IPS DF 4.7 (cell line): ENCODE data around the gene POC1A.
A peak's percentile ranks its signal among the peaks of the same experiment; 100 is the strongest.

ENCODE experiments used
- DNase-seq: peaks from one replicate; pipeline ENCODE4 v3.0.0-alpha.2; 2013; ENCODE audit warnings: low spot score; ENCODE audit errors: extremely low read depth

Gene POC1A

DNA sequence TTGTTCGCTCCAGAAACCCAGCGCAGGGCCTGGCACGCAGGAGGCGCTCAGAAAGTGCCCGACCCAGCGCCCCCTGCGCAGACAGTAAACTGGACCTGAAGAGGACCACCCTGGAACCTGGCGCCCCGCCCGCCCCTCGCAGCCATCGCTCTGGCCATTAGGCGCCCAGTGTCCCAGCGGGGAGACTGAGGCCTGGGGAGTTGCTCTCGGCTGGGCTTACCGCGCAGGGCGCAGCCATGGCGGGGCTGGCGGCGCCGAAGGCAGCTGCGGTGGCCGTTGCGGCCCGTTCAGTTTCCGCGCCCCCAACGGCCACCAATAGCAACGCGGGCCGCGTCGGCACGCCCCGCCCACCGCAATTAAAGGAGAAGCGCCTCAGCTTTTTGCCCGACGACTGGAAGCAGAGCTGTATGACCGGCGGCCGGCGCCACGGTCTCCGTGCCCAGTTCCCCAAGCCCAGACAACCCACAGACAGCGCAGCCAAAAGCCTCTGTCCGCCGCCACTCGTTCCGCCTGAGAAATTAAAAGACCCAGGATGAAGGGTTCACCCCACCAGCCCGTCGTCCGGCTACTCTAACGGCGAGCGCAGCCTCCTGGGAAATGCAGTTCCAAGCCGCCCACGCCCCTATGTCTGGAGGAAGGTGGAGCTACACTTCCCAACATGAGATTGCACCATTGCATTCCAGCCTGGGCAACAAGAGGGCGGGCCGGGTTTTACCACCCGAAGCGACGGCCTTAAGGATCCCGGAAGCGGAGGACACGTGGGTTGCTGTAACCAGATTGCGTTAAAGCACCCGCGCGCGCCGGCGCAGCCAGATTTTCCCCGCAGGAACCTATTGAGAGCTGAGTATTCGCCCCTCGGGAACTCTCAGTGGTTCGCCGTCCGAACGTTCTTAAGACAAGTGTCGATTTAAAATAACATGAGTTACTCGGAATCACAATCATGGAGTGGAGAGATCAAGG is at the start of gene POC1A:
POC1A (minus strand) TSS at position 289 of the 960 bp plus-strand sequence; CDS start at position 238, 51 bp downstream.
- no peak for DNase-seq

DNA sequence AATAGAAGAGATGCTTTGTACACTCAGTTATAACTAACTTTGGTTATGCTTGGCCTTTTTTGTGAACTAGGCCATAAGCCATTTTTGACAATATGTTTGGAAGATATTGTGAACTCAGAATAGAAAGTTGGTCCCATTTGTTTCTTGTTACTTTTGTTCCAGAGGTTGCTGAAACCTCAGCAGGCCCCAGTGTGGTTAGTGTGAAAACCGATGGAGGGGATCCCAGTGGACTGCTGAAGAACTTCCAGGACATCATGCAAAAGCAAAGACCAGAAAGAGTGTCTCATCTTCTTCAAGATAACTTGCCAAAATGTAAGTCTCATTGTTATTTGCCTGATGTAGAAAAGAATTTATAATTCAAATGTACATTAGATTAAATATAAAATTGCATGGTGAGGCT is 49.5 kb upstream of the POC1A start:
- no peak for DNase-seq

DNA sequence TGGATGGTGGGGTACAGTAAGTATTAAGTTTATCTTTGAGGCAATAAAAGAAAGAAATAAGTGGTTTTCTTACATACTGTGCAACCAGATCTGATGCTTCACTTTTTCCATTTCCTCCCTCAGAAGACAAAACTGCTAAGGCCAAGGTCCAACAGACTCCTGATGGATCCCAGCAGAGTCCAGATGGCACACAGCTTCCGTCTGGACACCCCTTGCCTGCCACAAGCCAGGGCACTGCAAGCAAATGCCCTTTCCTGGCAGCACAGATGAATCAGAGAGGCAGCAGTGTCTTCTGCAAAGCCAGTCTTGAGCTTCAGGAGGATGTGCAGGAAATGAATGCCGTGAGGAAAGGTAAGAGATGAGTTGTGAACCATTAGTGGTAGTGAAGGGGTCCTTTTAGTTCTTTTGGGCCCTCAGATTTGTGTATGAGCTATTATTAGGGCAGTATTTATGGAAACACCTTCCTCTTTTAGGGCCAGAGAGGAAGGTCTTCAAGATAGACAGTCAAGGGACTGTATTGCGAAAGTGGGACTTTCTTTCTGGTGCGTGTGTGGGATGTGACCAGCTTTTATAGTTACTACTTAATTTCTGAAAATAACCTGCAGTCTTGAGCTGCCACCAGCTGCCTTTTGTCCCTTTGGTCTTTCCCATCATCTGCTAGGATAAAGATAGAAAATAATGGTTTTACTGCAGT is 48.3 kb upstream of the POC1A start:
- DNase-seq = no peak

DNA sequence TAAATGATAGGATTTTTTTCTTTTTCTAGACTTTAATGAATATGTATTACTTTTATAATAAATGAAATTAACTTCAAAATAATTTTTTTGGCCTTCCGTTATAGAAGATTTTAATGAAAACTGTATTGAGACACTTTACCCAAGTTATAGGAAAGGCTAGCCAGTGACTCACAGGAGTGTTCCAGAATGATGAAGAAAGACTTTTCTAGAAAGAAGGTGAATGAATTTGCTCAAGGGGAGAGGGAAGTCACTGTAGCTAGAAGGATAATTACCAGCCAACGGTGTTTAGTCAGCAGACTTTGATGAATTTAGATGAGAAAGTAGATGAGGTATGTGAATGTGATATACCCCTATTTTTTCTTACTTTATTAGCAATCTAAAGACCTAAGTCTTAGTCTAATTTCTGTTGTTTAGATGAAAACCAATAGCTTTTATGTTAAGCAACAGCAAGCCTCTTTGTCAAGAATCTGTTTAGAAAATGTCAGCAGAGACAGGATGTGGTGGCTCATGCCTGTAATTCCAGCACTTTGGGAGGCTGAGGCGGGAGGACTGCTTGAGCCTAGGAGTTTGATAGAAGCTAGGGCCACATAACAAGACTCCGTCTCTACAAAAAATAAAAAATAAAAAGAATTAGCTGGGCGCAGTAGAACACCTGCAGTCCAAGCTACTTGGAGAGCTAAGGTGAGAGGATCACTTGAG is 46.9 kb upstream of the POC1A start:
- no peak for DNase-seq

DNA sequence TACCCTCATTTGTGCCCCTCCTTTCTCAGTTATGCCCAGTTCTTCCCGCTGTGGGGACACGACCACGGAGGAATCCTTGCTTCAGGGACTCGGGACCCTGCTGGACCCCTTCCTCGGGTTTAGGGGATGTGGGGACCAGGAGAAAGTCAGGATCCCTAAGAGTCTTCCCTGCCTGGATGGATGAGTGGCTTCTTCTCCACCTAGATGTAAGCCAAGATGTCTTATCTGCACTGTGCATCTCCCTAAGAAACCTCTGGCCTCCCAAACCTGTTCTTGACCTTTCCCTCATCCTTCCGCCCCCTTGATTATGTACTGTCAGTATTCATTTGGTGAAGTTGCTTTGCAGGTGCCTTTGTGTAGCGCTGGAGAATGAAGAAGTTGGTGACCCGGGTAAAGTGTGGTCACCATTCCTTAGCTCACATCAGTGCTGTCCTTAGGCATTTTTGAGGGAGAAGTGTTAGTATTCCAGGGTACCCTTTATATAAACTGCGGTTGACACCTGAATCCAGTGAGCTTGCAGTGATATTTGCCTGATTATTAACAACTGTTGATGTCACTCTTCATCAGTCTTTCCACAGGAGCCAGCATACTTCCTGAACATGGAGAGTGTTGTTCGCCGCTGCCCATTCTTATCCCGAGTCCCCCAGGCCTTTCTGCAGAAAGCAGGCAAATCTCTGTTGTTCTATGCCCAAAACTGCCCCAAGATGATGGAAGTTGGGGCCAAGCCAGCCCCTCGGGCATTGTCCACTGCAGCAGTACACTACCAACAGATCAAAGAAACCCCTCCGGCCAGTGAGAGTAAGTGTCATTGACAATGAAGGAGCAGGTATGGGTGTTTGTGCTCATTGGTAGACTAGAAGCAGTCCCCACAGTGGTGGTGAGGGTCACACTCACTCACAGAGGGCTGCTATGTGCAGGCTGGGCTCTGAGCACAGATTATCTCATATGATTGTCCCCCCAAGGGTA is 44.7 kb upstream of the POC1A start:
- DNase-seq = no peak

DNA sequence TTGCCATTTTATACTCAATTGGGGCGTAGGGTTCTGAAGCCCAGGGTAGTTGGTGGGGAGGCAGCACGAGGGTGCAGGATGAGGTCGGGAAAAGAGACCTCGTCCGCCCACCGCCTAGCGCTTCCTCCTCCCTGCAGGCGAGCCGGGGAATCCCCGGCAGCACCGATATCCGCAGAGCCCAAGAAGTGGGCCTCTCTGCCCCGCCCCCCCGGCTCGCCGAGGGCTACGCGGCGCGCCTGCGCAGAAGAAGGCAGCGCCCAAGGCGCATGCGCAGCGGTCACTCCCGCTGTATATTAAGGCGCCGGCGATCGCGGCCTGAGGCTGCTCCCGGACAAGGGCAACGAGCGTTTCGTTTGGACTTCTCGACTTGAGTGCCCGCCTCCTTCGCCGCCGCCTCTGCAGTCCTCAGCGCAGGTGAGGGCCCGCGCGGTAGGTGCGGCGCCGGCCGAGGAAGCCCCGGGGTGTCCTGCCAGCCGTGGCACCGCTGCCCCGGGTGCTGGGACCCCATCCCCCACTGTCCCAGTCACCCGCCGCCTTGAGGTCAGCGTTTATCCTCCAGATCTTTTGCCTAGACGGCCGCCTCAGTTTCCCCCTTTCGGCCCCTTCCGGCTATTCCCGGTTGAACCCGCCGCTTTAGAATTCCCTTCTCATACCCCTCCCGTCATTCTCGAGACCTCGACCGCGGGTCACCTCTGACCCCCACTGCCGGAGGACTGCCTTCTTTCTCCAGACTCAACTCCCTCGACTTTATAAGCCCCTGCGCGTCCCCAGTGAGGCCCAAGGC is 43.8 kb upstream of the POC1A start, which contains the start of gene ALAS1:
ALAS1 (plus strand) TSS at position 319 of the 784 bp plus-strand sequence. CDS start 1,082 bp downstream, outside the sequence.
- peak; percentile 36 for DNase-seq

DNA sequence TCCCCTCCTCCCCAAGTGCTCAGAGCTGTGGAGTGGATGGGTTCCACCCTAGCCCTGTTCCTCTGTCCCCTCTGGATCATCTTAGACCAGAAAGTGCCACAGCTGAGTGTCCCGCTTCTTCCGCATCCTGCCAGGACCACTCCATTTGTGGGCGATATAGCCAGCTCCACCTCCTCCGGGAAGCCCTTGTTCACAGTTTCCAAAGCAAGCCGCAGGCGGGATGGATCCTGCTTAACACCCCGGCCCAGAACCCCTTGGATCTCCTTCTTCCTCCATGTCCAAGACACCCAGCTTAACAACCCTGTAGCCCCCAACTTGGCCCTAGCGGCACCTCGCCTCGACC is 43.2 kb upstream of the POC1A start:
- DNase-seq = no peak

DNA sequence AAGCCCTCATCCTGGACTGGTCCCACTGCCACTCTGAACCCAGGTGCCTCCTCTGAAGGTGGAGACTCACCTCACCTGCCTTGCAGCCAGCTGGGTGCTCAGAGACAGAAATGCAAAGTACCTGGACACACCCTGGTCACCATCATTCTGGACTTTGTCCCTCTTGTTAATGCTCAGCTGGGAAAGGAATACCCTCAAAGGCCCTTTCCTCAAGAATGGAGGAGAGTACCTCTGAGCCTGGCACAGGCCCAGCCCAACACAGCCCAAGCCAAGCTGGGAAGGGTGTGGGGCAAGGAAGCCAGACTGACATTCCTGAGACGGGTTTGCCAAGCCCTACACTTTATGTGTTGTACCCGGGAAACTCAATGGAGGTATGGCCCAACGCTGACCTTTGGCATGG is 42.8 kb upstream of the POC1A start:
- DNase-seq = no peak

DNA sequence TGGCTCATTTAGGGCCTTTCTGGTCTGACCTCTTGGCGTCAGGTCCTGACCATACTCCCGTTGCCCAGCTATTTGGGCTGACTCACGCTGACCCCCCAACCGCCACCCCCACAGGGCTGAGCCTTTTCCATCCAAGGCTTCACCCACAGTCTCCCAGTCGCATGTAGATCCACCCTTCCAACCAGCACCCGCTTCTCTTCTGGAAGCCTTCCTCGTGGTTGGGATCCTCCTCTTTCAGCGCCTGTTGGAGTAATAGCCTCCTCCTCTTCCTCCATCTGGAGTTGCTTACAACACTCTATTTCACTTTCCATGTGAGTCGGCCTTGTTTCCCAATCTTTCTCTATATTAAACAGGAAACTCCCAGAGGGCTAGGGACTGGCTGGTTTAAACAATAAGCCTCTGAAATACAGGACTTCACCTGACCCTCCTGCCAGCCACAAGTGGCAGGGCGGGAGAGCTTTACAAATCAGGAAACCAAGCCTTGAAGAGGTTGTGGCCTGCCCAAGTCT is 41.7 kb upstream of the POC1A start:
- DNase-seq = no peak

DNA sequence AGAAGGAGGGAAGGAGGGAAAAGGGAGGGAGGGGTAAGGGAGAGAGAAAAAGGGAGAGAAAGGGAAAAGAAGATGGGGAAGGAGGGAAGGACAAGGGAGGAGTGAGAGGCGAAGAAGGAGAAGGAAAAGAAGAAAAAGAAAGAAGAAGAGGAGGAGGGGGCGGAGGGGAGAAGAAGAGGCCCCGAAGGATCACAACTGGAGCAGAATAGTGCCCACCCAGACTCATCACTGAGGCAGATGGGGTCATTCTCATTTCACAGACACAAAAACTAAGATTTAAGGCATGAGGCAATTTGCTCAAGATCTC is 41.0 kb upstream of the POC1A start:
- DNase-seq = no peak

DNA sequence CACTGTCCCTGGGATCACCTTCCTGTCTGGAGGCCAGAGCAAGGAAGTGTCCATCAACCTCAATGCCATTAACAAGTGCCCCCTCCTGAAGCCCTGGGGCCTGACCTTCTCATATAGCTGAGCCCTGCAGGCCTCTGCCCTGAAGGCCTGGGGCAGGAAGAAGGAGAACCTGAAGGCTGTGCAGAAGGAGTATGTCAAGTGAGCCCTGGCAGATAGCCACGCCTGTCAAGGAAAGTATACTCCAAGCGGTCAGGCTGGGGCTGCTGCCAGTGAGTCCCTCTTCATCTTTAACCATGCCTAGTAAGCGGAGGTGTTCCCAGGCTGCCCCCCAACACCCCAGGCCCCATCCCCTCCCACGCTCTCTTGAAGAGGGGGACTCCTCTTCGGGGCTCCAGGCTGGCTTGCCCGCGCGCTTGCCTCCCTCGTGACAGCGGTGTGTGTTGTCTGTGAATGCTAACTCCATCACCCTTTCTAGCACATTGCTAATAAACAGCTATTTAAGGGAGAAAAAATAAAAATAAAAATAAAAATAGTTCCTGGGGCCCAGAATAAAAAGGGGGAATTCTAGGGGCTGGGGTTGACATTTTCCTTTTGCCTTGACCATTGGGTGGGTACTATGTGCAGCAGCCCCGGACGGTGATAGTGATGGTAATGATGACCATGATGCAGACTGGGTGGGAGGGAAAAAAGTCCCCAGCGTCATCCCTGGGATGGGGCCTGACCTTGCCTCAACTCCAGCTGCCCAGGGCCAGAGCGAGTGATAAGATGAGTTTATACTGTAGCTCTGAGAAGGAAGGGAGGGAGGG is 40.5 kb upstream of the POC1A start:
- DNase-seq = no peak

DNA sequence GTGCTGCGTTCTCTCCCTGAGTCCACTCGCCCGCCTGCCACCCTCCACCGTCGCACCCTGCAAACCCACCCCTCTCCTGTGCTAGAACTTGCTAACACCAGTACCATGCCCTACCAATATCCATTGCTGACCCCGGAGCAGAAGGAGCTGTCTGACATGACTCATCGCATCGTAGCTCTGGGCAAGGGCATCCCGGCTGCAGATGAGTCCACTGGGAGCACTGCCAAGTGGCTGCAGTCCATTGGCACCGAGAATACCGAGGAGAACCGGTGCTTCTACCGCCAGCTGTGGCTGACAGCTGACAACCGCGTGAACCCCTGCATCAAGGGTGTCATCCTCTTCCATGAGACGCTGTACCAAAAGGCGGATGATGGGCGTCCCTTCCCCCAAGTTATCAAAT is 38.8 kb upstream of the POC1A start:
- no peak for DNase-seq

DNA sequence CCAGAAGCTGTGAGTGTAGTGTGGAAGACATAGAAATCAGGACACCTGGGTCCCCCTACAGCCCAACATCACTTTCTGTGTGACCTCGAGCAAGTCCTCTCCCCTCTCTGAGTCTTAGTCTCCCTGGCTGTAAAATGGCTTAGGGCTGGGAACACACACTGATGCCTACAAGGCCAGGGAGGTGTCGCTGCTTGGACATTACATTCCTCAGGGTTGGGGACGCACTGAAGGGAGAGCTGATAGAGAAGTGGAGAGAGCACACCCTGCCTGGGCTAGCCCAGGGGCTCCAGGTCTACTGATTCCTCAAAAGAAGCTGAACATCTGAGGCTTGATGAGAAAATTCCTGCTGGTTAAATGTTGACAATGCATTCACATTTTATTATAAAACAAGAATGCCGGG is 37.4 kb upstream of the POC1A start:
- no peak for DNase-seq

DNA sequence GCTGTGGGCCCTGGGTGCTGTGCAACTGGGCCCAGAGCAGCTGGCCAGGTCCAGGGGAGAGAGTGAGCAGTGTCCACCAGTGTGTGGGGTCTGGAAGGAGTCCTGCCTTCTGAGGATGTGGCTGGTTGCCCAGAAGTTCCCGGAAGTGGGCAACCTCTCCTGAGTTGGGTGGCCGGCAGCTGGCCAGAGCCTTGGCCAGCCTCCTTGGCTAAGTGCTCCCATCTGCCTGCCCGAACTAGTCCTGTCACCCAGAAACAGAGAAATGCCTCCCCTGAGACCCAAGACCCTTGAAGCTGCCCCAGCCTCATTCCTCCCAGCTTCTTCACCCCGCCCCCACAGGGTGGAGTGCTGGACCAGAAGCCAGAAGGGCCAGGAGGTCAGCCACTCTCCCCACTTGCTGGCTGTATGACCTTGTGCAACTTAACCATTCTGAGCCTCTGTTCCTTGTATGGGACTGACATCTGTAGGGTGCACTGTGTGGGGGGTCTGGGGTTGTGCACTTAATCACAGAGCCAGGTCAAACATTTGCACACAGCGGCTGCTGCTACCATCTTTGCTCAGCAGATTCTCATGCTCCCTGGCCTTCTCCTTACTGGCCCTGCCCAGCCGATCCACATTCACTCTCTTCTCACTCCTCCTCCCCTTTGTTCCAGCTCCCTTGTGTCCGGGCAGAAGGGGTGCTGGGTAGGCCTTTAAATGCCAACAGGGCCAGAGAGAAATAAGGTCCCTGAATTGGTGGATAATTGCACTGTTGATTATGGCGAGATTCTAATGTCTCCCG is 36.3 kb upstream of the POC1A start:
- DNase-seq = no peak

DNA sequence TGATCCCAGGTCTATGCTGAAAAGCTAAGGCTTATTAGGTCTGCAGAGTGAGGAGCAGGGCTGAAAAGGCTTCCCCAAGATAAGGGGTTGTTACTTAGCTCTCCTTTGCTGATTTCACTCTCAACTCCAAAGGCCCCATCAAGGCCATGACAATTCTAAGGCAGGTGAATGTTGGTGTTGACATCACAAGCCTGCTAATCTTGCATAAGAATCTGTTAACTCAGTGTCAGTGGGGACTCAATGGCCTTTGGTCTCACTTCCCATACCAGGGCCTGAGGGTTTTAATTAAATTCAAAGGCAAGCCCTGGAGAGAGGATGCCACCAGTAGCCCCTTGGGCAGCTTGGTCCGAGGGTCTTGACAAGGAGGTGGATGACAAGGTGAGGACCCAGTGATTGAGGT is 34.3 kb upstream of the POC1A start:
- DNase-seq = no peak

DNA sequence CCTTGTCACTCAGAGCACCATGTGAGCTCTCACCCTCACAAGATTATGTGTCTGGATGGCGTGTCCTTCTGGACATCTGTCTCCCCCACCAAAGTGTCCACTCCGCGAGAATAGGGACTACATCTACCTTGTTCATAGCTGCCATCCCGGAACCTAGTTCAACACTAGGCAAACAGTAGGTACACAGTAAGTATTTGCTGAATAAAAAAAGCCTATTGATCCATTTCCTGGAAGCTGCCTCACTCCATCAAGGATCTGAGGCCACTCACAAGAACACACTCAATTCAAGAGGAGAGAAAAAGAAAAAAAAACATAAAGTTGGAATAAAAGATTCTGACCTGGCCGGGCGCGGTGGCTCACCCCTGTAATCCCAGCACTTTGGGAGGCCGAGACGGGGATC is 32.5 kb upstream of the POC1A start:
- DNase-seq = no peak

DNA sequence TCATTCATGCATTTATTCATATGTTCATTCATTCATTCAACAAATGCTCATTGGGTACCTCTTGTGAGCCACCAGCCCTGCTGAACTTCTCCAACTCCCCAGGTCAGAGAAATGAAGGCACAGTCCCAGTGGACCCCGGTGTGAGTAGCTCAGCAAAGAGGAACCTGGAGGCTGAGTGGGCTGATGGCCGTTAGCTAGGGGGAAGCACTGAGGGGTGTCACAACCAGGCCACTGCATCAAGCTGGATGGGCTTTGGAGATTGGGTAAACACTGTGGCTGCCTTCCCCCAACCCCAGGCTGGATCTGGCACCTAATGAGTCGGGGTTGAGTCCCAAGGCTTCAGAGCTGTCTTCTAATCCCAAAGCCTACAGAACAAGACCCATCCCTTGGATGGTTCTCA is 31.6 kb upstream of the POC1A start:
- no peak for DNase-seq

DNA sequence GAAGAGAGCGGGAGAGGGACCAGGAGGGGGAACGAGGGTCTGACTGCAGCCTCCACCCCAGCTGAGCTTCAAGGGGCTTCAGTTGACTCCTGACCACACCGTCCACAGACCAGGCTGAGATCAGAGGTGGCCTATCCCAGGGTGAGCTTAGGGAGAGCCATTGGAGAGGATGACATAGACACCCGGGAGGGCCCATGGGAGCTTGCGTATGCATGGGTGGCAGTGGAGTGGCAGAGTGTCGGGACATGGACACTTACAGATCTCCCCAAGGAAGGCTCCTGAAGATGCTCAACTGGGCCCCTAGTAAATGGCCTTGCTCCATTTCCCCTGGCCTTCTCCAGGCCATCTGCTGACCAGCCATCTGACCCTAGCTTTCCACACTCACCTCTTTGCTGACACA is 31.1 kb upstream of the POC1A start:
- DNase-seq = no peak
